ENCODE data around the gene TFF1. TPM values are rescaled to one million over a fixed set of nuclear protein-coding genes. Genes with fewer than 3 reads are reported as not detected.

Gene TFF1
- total RNA-seq, 1 experiment from 2014 or later, result 111 TPM

- Histone ChIP-seq H3K4me3 (ENCODE audit: low read length) (no peak overlapping the region), H4K20me1 (ENCODE audit: low read length) (no peaks in the 10 kb centered on the region), H3K4me2 (ENCODE audit: low read length) (no peak overlapping the region), H3K9me3 (ENCODE audit: low read length) (no peaks in the 10 kb centered on the region), H2AFZ (ENCODE audit: low read length) (no peak overlapping the region), H3K27ac (ENCODE audit: low read length) (no peak overlapping the region), H3K9ac (ENCODE audit: low read length) (no peak overlapping the region), H3K9me2 (replicated peaks; ENCODE audit: low read length) (no peaks in the 10 kb centered on the region), H3K36me3 (ENCODE audit: low read depth, low read length) (no peaks in the 10 kb centered on the region), H3K27me3 (ENCODE audit: low read length) (no peaks in the 10 kb centered on the region), H3K4me1 (ENCODE audit: insufficient read depth, low read length) (no peaks in the 10 kb centered on the region), H3K79me2 (ENCODE audit: low read length) (no peaks in the 10 kb centered on the region), H3F3A (ENCODE audit: low read length, unreplicated experiment) (no peaks in the 10 kb centered on the region)
- no TSS peak for BruUV-seq (replicated peaks)
- CTCF ChIA-PET, result no interaction called here
- ATAC-seq (no peak), DNase-seq (no peak)
- TF ChIP-seq CTCF (conservative IDR thresholded peaks at IDR 0.05; ENCODE audit: low read depth, low read length) (no peak), EZH2 (IDR thresholded peaks at IDR 0.05; ENCODE audit: low read length, unreplicated experiment) (no peak), EZH2phosphoT487 (IDR thresholded peaks at IDR 0.05; ENCODE audit: borderline replicate concordance, low read length) (no peak)
- intact Hi-C loops (cut with micrococcal nuclease), result no loop called here
- POLR2A ChIA-PET (ENCODE audit: unreplicated experiment), result no interaction called here
Measured at GRCh38 chr21:42344631-42345030, 21.7 kb downstream of the TFF1 start.

- BruUV-seq (replicated peaks), result no TSS peak
- no peak for ATAC-seq
- H3K27ac ChIP-seq (ENCODE audit: low read length), result no peak overlapping the region
- CTCF ChIA-PET, result no interaction called here
- H3F3A ChIP-seq (ENCODE audit: low read length, unreplicated experiment), result no peaks in the 10 kb centered on the region
- no peak overlapping the region for H3K9ac ChIP-seq (ENCODE audit: low read length)
- no peaks in the 10 kb centered on the region; the same call in 1 of the 2 replicates for H3K4me1 ChIP-seq (ENCODE audit: insufficient read depth, low read length)
- intact Hi-C loops (cut with micrococcal nuclease), result no loop called here
- H3K4me2 ChIP-seq (ENCODE audit: low read length), result no peak overlapping the region
- no peak overlapping the region for H2AFZ ChIP-seq (ENCODE audit: low read length)
- DNase-seq, result no peak
- H3K79me2 ChIP-seq (ENCODE audit: low read length), result no peaks in the 10 kb centered on the region
- H3K9me3 ChIP-seq (ENCODE audit: low read length), result no peaks in the 10 kb centered on the region
- no peaks in the 10 kb centered on the region for H3K36me3 ChIP-seq (ENCODE audit: low read depth, low read length)
- H3K9me2 ChIP-seq (replicated peaks; ENCODE audit: low read length), result no peaks in the 10 kb centered on the region
- POLR2A ChIA-PET (ENCODE audit: unreplicated experiment), result no interaction called here
- no peak overlapping the region for H3K4me3 ChIP-seq (ENCODE audit: low read length)
- no peaks in the 10 kb centered on the region for H3K27me3 ChIP-seq (ENCODE audit: low read length)
- H4K20me1 ChIP-seq (ENCODE audit: low read length), result no peaks in the 10 kb centered on the region
- no peak for TF ChIP-seq EZH2phosphoT487 (IDR thresholded peaks at IDR 0.05; ENCODE audit: borderline replicate concordance, low read length)
Measured at GRCh38 chr21:42343963-42344510, 22.3 kb downstream of the TFF1 start.

GRCh38 chr21:42343556-42343955 lies 22.8 kb downstream of the TFF1 start:
- Histone ChIP-seq H3K27ac (ENCODE audit: low read length) (no peak overlapping the region), H3K27me3 (ENCODE audit: low read length) (no peaks in the 10 kb centered on the region), H2AFZ (ENCODE audit: low read length) (no peak overlapping the region), H3K4me3 (ENCODE audit: low read length) (no peak overlapping the region), H3K4me1 (ENCODE audit: insufficient read depth, low read length) (peaks cover 5% of the 10 kb centered on the region), H3K9ac (ENCODE audit: low read length) (no peak overlapping the region), H3F3A (ENCODE audit: low read length, unreplicated experiment) (no peaks in the 10 kb centered on the region), H4K20me1 (ENCODE audit: low read length) (no peaks in the 10 kb centered on the region), H3K9me3 (ENCODE audit: low read length) (no peaks in the 10 kb centered on the region), H3K4me2 (ENCODE audit: low read length) (no peak overlapping the region), H3K9me2 (replicated peaks; ENCODE audit: low read length) (no peaks in the 10 kb centered on the region), H3K79me2 (ENCODE audit: low read length) (no peaks in the 10 kb centered on the region), H3K36me3 (ENCODE audit: low read depth, low read length) (no peaks in the 10 kb centered on the region)
- CTCF ChIA-PET, result no interaction called here
- BruUV-seq (replicated peaks), result no TSS peak
- POLR2A ChIA-PET (ENCODE audit: unreplicated experiment), result no interaction called here
- intact Hi-C loops (cut with micrococcal nuclease), result no loop called here
- TF ChIP-seq CTCF (conservative IDR thresholded peaks at IDR 0.05; ENCODE audit: low read depth, low read length), result no peak
- no peak for TF ChIP-seq EZH2 (IDR thresholded peaks at IDR 0.05; ENCODE audit: low read length, unreplicated experiment)
- DNase-seq (no peak), ATAC-seq (no peak)

Data from PC-3 (cell line).